GM19240 (cell line): ENCODE measurements around the gene SLC35F4.
"Not testable (repeated sequence)": the region's sequence is repeated elsewhere in the genome, so short reads cannot be mapped to it uniquely, and the experiment has no call there.

Experiments
- DNase-seq: peaks from one replicate; pipeline ENCODE4 v3.0.0; 2011; ENCODE audit warnings: low spot score; ENCODE audit not compliant: insufficient read length

Gene SLC35F4

DNA sequence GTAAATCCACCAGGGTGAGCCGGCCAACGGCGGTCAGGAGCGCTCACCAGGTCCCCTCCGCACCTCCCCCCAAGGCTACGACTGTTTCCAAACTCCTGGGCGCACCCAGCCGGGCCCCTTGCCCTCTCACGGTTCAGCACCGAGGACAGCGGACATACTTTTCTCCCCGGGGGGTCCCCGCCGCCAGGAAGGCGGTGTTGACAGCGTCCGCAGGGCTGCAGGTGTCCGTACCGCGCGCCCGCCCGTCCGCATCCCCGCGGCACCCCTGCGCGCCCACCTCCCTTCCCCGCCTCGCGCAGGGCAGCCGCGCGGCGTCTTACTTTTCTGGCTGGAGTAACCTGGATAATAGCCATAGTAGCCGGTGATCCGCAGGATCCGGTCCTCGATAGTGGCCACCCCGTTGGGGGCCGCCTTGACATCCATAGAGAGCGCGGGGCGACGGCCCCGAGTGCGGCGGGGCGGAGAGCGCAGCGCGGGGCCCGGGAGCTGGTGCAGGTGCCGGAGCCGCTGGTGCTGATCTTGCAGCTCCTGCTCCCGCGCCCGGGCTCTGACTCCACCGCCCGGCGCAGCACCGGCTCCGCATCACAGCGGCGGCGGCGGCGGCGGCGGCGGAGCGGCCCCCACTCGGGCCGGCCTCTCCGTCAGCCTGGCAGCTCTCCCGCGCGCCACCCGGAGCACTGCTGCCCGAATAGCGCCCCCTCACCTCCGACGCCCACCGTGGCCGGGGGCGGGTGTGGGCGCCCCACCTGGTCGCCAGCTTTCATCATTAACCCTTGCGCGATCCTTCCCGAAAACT lies at the start of gene SLC35F4:
Gene SLC35F4 (minus strand): TSS at position 690 of the 796 bp plus-strand sequence.
- no peak for DNase-seq

DNA sequence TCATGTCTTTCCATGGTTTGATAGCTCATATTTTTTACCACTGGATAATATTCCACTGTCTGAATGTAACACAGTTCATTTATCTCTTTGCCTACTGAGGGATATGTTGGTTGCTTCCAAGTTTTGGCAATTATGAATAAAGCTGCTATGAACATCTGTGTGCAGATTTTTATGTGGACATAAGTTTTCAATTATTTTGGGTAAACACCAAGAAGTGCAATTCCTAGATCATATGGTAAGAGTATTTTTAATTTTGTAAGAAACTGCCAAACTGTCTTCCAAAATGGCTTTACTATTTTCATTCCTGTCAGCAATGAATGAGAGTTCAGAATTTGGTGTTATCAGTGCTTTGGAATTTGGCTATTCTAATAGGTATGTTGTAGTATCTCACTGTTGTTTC lies 43.7 kb upstream of the SLC35F4 start:
- no peak for DNase-seq

DNA sequence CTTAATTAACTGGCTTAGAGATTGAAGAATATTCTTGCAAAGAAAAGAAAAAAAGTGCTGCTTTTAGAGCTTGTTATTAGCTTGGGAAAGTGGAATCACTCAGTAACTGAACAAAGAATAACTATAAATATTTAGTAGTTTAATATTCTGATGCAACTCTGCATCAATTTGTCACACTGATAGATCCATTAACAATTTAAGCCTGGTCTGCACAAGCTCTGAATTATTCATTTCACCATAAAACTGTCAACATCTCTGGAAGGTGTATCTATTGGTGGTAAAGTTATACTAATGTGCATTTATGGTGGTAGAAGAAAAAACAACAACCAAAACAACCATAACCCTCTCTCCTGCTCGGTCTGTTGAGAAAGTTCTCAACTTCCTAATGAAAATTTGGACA lies 38.1 kb upstream of the SLC35F4 start:
- DNase-seq = no peak

- DNase-seq = no peak
These were observed 33.1 kb upstream of the SLC35F4 start for GRCh38 chr14:57898837-57899572.

DNA sequence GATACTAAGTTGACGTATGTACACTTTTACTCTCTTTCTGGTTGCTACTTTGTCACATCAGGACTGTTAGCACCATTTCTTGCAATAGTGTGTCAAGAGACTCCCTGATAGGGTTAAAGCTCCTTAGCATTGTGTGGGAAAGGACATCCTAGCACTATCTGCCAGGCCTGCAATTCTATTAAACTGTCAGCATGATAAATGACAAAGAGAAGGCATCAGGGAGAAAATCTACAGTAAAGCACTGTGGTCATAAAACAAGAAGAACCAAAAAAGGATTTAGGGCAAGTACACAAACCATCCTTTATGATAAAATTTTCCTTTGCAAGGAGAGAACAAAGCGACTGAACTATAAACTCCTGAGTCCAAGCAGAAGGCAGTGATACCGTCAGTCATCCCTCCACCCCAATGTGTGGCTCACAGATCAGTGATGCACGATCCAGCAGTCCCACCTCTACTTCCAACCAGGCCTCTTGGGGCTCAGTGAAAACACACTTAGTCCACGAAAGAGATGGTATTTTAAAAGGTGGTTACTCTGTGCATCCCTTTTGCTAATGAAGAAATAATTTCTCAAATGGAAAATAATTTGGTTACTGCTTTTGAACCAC lies 31.4 kb upstream of the SLC35F4 start:
- DNase-seq = no peak

DNA sequence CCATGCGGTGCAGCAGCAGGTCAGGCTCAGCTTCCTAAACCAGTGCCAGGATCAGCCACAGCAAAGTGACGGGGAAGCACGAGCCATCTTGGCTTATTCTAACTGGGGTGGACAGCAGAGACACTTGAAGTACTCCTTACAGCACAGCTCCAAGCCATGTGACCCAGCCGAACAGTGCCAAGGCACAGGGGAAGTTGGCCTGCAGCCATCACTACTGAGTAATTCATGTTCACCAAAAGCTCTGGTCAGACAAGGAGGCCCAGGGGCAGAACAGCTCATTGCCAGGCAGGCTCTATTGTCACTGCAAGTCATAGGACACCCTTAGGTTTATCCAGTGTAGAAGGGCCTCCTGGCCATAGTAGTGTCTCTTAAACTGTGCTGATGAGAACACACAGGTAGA lies 23.4 kb upstream of the SLC35F4 start:
- no peak for DNase-seq

- no peak for DNase-seq
These were observed 18.3 kb upstream of the SLC35F4 start for GRCh38 chr14:57884175-57884574.

GRCh38 chr14:57883061-57883460 lies 17.2 kb upstream of the SLC35F4 start:
- DNase-seq = no peak

DNA sequence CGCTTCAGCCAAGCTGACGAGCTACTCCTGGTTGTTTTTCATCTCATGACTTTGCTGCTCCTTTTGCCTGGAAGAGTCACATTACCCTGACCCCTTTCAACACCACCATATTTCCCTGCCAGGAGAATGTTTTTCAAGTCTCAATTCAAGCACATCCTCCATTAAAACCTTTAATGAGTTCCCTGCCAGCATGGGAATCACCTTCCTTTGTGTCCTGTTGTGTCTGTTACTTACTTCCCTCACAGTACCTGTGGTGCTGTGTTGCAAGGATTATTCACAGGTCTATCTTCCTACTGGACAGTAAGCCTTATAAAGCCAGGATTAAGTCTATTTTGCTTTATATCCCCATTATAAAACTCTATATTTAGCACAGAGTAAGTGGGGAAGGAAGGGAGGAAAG lies 13.6 kb upstream of the SLC35F4 start:
- DNase-seq = no peak

- DNase-seq = no peak
These were observed 10.1 kb upstream of the SLC35F4 start for GRCh38 chr14:57875985-57876384.

- DNase-seq = no peak
These were observed 9.4 kb upstream of the SLC35F4 start for GRCh38 chr14:57875296-57875695.

DNA sequence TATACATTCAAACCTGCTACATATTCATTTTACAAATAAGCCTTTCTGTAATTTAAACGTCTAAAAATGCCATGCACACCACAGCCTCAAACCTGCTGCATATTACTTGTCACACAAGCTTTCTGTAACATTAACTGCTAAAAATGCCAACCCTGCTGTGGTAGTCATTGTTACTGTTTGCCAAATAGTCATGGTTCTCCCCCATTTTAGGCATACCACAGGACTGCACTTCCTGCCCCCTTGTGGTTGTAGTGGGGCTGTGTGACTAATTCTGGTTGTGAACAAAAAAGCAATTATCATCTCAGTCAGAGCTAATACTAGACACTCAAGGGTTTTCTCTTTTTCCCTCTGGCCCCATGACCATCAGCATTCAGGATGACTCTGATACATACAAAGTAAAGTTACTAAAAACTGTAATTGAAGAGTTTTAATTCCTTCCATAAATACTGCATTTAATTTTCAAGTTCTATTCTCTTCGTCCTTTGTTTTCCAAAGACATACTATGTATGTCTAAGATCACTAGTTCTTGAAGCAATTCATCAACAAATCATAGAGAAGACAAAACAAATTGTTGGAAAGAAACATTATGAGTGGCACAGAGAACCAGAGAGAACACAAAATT lies 5.7 kb upstream of the SLC35F4 start:
- no peak for DNase-seq

DNA sequence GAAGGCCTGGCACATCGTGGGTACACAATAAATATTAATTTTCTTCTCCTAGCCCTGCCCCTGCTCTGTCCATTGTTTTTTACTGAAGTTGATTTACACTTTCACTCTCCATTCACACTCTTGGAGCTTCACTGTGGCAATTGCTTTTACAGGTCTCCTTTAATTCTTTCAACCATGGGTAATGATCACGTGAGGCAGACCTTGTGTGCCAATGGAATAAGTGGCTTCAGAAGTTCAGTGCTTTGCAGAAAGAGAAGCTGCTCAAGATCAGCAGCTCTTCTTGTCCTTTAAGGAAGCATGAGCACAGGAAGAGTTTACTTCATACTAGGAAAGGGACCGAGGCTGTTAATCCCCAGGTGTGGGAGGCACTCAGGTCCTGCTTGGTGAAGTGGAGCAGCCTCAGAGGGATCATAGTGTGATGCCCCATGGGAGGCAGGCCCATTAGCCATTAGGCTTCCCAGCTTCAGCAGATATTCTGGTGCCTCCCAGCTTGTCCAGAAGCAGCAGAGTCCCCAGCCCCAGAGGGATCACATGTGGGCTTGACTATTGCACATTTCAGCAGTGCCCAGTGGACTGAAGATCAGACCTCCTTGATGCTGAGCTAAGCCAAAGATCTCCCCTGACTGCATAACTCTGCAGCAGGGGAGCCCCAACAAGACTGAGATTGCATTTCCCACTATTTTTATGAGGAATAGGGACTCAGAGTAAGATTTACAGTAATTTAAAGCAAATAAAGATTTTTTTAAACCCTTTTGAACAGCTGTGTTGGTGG lies 5.0 kb upstream of the SLC35F4 start:
- no peak for DNase-seq

GRCh38 chr14:57869617-57870016 lies 3.7 kb upstream of the SLC35F4 start:
- DNase-seq = no peak

- DNase-seq = no peak
These were observed 360 bp upstream of the SLC35F4 start for GRCh38 chr14:57866199-57866705.

- DNase-seq = no peak
These were observed 858 bp downstream of the SLC35F4 start for GRCh38 chr14:57865066-57865402.

DNA sequence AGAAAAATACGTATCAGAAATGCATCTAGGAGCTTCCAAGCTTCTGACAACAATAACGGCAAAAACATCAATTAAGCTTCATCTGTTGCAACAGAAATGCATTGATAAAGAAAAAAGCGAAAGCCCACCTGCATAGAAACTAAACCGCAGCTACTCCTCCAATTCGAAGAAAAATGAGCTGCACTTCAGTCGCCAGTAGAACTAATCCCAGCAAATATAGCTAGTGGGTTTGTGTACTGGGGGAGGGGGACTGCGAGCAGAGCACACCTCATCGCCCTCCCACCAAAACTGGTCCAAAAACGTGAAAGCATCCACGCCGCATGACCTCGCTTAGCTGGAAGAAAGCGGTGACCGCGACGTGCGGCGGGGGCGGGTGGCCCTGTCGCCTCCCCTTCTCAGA lies 1.2 kb downstream of the SLC35F4 start:
- DNase-seq = no peak

- no peak for DNase-seq
These were observed 2.4 kb downstream of the SLC35F4 start for GRCh38 chr14:57863471-57863870.

- not testable (repeated sequence) for DNase-seq
These were observed 10.2 kb downstream of the SLC35F4 start for GRCh38 chr14:57855666-57856065.

GRCh38 chr14:57854571-57854970 lies 11.3 kb downstream of the SLC35F4 start:
- DNase-seq = no peak

- no peak for DNase-seq
These were observed 14.5 kb downstream of the SLC35F4 start for GRCh38 chr14:57851354-57851753.
